ENCODE data around the gene SGO1. TPM values are rescaled to one million over a fixed set of nuclear protein-coding genes. Genes with fewer than 3 reads are reported as not detected.
"Not testable (repeated sequence)": the region's sequence is repeated elsewhere in the genome, so short reads cannot be mapped to it uniquely, and the experiment has no call there.

Gene SGO1
- total and polyA plus RNA-seq, 10 donors: 1.9 to 5.7 (median 3.1) TPM

- DNase-seq; H3K4me3 ChIP-seq; H3K27me3 ChIP-seq (replicated peaks in 1 of 7); H3K36me3 ChIP-seq; intact Hi-C loops (cut with DNase I; ENCODE audit: low total_unique reads); H3K4me1 ChIP-seq; H3K27ac ChIP-seq: not testable (repeated sequence)
- peaks cover 0 to 21% (median 14%) of the 10 kb centered on the region in 8 donors for H3K9me3 ChIP-seq
These were observed 19.9 kb upstream of the SGO1 start for GRCh38 chr3:20205898-20206297.

- Histone ChIP-seq H3K36me3 (no peaks in the 10 kb centered on the region), H3K27me3 (replicated peaks in 1 of 7) (no peaks in the 10 kb centered on the region), H3K9me3 (peaks cover 0 to 10% (median 6%) of the 10 kb centered on the region in 8 donors), H3K4me3 (no peak overlapping the region), H3K4me1 (no peaks in the 10 kb centered on the region), H3K27ac (no peak overlapping the region)
- no peak for TF ChIP-seq CTCF (IDR thresholded peaks at IDR 0.05 in 8 of 11, conservative IDR thresholded peaks at IDR 0.05 in 3 of 11)
- no peak for TF ChIP-seq POLR2A (IDR thresholded peaks at IDR 0.05)
- TF ChIP-seq POLR2AphosphoS5 (IDR thresholded peaks at IDR 0.05): no peak
- DNase-seq: no peak
- intact Hi-C loops (cut with DNase I; ENCODE audit: low total_unique reads): no loop called here
These were observed 15.1 kb upstream of the SGO1 start for GRCh38 chr3:20201143-20201542.

GRCh38 chr3:20197775-20198174 lies 11.8 kb upstream of the SGO1 start:
- WGBS, 5 donors: 89 to 96% (median 93%) methylated on average over 3 of the region's 3 CpGs
- DNase-seq: no peak
- no peaks in the 10 kb centered on the region for H3K4me1 ChIP-seq
- H3K9me3 ChIP-seq: no peaks in the 10 kb centered on the region
- H3K36me3 ChIP-seq: no peaks in the 10 kb centered on the region
- intact Hi-C loops (cut with DNase I; ENCODE audit: low total_unique reads): no loop called here
- no peaks in the 10 kb centered on the region for H3K27me3 ChIP-seq (replicated peaks in 1 of 7)
- TF ChIP-seq CTCF (IDR thresholded peaks at IDR 0.05 in 8 of 11, conservative IDR thresholded peaks at IDR 0.05 in 3 of 11) (no peak), POLR2A (IDR thresholded peaks at IDR 0.05) (no peak), POLR2AphosphoS5 (IDR thresholded peaks at IDR 0.05) (no peak)
- H3K27ac ChIP-seq: no peak overlapping the region
- H3K4me3 ChIP-seq: no peak overlapping the region

GRCh38 chr3:20194793-20195460 lies 8.9 kb upstream of the SGO1 start:
- Histone ChIP-seq H3K4me1 (no peaks in the 10 kb centered on the region), H3K27ac (no peak overlapping the region), H3K9me3 (no peaks in the 10 kb centered on the region), H3K4me3 (no peak overlapping the region), H3K27me3 (replicated peaks in 1 of 7) (no peaks in the 10 kb centered on the region), H3K36me3 (no peaks in the 10 kb centered on the region)
- WGBS, 5 donors: 89 to 98% (median 91%) methylated on average over 7 of the region's 7 CpGs
- no peak for DNase-seq
- intact Hi-C loops (cut with DNase I; ENCODE audit: low total_unique reads): no loop called here
- TF ChIP-seq POLR2A (IDR thresholded peaks at IDR 0.05): no peak
- no peak for TF ChIP-seq POLR2AphosphoS5 (IDR thresholded peaks at IDR 0.05)
- no peak for TF ChIP-seq CTCF (IDR thresholded peaks at IDR 0.05 in 8 of 11, conservative IDR thresholded peaks at IDR 0.05 in 3 of 11)

GRCh38 chr3:20190991-20191390 lies 5.0 kb upstream of the SGO1 start:
- no peak overlapping the region for H3K4me3 ChIP-seq
- WGBS, 5 donors: 70 to 88% (median 77%) methylated on average over 5 of the region's 5 CpGs
- intact Hi-C loops (cut with DNase I; ENCODE audit: low total_unique reads): no loop called here
- no peak for DNase-seq
- H3K27me3 ChIP-seq (replicated peaks in 1 of 7): no peaks in the 10 kb centered on the region
- peaks cover 5 to 15% (median 11%) of the 10 kb centered on the region in 6 donors for H3K4me1 ChIP-seq
- no peaks in the 10 kb centered on the region for H3K9me3 ChIP-seq
- no peak overlapping the region for H3K27ac ChIP-seq
- no peak for TF ChIP-seq POLR2AphosphoS5 (IDR thresholded peaks at IDR 0.05)
- no peak for TF ChIP-seq POLR2A (IDR thresholded peaks at IDR 0.05)
- TF ChIP-seq CTCF (IDR thresholded peaks at IDR 0.05 in 8 of 11, conservative IDR thresholded peaks at IDR 0.05 in 3 of 11): no peak
- no peaks in the 10 kb centered on the region for H3K36me3 ChIP-seq
